ENCODE data around the gene CNBD2. TPM values are rescaled to one million over a fixed set of nuclear protein-coding genes. Genes with fewer than 3 reads are reported as not detected.
A peak's percentile ranks its signal among the peaks of the same experiment; 100 is the strongest.
"Not testable (repeated sequence)": the region's sequence is repeated elsewhere in the genome, so short reads cannot be mapped to it uniquely, and the experiment has no call there.

CNBD2 gene
- total RNA-seq, 1 donor from 2014 or later = 2.9 TPM

GRCh38 chr20:36060676-36061075 is 92.3 kb downstream of the CNBD2 start:
- no peak for DNase-seq (ENCODE audit: low spot score)

GRCh38 chr20:36061754-36062153 is 93.4 kb downstream of the CNBD2 start:
- DNase-seq (ENCODE audit: low spot score) = no peak

GRCh38 chr20:36062799-36063198 is 94.4 kb downstream of the CNBD2 start:
- no peak for DNase-seq (ENCODE audit: low spot score)

GRCh38 chr20:36063916-36064657 is 95.7 kb downstream of the CNBD2 start:
- no peak for DNase-seq (ENCODE audit: low spot score)

- DNase-seq (ENCODE audit: low spot score) = peak; percentile 99
Observed at GRCh38 chr20:36064658-36065426, 96.5 kb downstream of the CNBD2 start.

GRCh38 chr20:36065427-36065998 is 97.1 kb downstream of the CNBD2 start:
- no peak for DNase-seq (ENCODE audit: low spot score)

GRCh38 chr20:36066777-36067176 is 98.4 kb downstream of the CNBD2 start:
- no peak for DNase-seq (ENCODE audit: low spot score)

- DNase-seq (ENCODE audit: low spot score) = not testable (repeated sequence)
Observed at GRCh38 chr20:36068526-36068925, 100.1 kb downstream of the CNBD2 start.

- no peak for DNase-seq (ENCODE audit: low spot score)
Observed at GRCh38 chr20:36070451-36070850, 102.1 kb downstream of the CNBD2 start.

GRCh38 chr20:36071848-36072247 is 103.5 kb downstream of the CNBD2 start:
- DNase-seq (ENCODE audit: low spot score) = no peak

- DNase-seq (ENCODE audit: low spot score) = no peak
Observed at GRCh38 chr20:36074983-36075382, 106.6 kb downstream of the CNBD2 start.

- DNase-seq (ENCODE audit: low spot score) = not testable (repeated sequence)
Observed at GRCh38 chr20:36077762-36078161, 109.4 kb downstream of the CNBD2 start.

- no peak for DNase-seq (ENCODE audit: low spot score)
Observed at GRCh38 chr20:36079486-36079885, 111.1 kb downstream of the CNBD2 start.

- not testable (repeated sequence) for DNase-seq (ENCODE audit: low spot score)
Observed at GRCh38 chr20:36079984-36080383, 111.6 kb downstream of the CNBD2 start.

Other genes with a start within 250 kb of the CNBD2 start
- 269 TPM for gene RBM39, start 226.3 kb upstream of the CNBD2 start, total RNA-seq
- gene PHF20, start 196.6 kb upstream of the CNBD2 start, total RNA-seq = 59.8 TPM
- 66.2 TPM for gene SCAND1, start 14.1 kb upstream of the CNBD2 start, total RNA-seq
- 59.7 TPM for gene EPB41L1, start 186.2 kb downstream of the CNBD2 start, total RNA-seq